GDM1 (cell line): ENCODE measurements around the gene BMPR1A.
"Not testable (repeated sequence)": the region's sequence is repeated elsewhere in the genome, so short reads cannot be mapped to it uniquely, and the experiment has no call there.

Experiments
- DNase-seq: peaks from one replicate; lab custom pipeline; 2025; lab: John Stamatoyannopoulos, UW

BMPR1A gene

DNA sequence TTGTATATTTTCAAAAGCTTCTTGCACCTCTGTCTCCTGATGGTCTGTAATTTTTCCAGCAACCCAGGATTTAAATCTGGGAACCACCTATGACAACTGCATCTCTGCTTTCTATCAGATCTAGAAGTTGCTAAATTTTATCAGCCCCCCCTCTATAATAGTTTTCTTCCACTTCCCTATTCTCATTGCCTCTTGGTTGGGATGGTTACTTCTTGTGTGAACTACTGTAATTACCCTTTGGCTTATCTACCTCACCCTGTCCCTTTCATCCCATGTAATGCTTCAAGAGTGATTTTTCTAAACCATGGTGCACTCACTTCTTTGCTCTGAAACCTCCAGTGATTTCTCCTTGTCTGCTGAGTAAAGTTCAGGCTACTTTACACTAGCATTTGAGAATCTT lies 92.3 kb downstream of the BMPR1A start:
- DNase-seq = no peak

DNA sequence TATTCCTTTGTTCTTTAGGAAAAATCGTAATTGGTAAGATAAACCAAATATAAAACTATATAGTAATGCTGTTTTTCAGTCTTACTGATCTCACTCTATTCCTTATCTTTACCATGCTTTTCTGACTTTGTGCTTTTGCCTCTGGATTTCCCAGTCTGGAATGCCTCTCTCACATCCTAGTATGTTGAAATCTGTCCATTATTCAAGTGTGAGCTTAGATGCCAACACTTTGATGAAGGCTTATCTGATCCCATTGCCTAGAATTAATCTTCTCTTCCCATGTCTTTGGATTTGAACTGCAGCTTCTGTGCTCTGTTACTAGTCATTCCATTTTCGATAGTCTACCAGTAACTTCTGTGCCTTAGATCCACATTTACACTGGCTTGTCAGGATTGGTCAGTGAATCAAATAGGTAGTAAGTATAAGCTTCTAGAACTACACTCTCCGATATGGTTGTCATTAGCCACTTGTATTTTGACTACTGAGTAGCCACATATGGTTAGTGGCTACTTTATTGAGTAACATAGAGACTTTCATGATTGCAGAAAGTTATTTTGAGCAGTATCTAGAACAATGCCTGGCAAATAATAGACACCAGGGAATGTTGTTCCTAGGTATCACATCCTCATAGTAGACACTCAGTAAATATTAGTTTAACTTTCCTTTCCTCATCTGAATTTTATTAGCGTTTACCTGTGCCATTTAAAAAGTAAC lies 92.9 kb downstream of the BMPR1A start:
- no peak for DNase-seq

DNA sequence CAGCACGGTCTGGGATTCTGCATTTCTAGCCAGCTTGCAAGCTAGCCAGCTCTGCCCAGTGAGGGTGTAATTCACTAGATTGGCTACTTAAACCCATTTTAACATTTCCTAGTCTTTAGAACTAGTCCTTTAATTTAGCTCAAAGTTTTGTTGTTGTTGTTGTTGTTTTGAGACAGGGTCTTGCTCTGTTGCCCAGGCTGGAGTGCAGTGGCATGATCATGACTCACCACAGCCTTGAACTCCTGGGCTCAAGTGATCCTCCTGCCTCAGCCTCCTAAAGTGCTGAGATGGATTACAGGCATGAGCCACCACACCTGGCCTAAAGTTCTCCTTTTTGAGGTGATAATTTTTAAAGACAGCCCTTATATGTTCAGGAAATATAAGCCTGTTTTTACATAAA lies 94.1 kb downstream of the BMPR1A start:
- no peak for DNase-seq

GRCh38 chr10:86851328-86852207 lies 95.1 kb downstream of the BMPR1A start:
- no peak for DNase-seq

- DNase-seq = not testable (repeated sequence)
Observed at GRCh38 chr10:86853582-86853981, 97.2 kb downstream of the BMPR1A start.

DNA sequence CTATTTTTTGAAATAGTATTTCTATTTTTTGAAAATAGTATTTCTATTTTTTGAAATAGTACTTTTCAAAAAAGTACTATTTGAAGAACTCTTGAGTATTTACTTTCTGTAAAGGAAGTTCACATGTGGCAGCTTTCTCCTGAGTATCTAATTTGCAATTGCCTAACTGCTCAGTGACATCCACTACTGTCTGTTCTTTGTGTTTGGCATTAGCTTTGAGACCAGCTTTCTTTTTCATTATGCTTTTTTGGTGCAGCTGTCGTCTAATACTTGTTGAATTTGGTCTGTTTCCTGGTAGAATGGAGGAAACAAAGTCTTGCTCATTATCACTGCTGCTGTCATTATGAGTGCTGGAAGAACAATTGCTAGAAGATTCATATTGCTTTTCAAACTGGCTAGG lies 99.1 kb downstream of the BMPR1A start:
- DNase-seq = no peak

GRCh38 chr10:86856156-86856555 lies 99.7 kb downstream of the BMPR1A start:
- DNase-seq = no peak

DNA sequence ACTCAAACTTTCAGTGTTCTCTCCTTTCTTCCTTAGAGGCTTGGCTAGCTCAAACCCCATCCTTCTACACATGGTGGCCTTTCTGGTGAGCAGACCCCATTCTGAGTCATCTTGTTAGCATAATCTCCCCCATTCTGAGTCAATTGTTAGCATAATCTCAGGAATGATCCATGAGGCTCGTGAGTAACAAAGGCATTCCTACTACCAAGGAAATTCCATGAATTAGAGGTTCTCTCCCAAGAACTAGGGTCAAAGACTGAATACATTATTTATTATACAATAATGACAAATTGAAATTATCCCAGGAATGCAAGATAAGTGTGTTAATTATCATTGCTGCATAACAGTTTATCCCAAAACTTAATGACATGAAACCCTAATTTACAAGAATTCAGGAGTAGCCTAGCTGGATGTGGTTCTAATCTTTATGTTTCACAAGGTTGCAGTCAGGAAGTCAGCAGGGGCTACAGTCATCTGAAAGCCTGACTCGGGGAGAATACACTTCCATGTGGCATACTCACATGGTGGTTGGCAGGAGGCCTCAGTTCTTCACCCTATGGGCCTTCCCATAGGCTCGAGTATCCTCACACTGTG lies 100.8 kb downstream of the BMPR1A start:
- DNase-seq = no peak

- no peak for DNase-seq
Observed at GRCh38 chr10:86858011-86858410, 101.6 kb downstream of the BMPR1A start.

- no peak for DNase-seq
Observed at GRCh38 chr10:86861351-86861750, 104.9 kb downstream of the BMPR1A start.

- DNase-seq = no peak
Observed at GRCh38 chr10:86862373-86862772, 106.0 kb downstream of the BMPR1A start.

DNA sequence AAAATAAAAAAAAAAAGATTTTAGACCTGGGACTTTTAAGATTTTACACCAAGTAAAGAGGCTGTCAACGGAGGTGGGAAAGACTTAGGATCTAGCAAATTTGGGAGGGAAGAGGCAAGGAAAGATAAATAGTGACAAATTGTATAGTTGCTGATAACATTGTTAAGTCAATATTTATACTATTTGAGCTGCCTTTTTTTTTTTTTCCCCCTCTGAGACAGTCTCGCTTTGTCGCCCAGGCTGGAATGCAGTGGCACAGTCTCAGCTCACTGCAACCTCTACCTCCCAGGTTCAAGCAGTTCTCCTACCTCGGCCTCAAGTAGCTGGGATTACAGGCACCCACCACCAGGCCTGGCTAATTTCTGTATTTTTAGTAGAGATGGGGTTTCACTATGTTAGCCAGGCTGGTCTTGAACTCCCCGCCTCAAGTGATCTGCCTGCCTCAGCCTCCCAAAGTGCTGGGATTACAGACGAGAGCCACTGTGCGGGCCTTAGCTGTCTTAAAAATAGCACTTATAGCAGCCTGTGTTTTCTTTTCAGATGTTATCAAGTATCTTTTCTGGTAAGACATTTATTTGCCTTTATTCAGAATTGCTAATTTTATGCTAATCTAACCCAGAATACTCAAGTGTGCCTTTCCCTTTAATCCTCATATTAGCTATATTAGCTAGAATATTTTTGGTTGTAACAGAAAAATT lies 106.5 kb downstream of the BMPR1A start:
- DNase-seq = no peak

DNA sequence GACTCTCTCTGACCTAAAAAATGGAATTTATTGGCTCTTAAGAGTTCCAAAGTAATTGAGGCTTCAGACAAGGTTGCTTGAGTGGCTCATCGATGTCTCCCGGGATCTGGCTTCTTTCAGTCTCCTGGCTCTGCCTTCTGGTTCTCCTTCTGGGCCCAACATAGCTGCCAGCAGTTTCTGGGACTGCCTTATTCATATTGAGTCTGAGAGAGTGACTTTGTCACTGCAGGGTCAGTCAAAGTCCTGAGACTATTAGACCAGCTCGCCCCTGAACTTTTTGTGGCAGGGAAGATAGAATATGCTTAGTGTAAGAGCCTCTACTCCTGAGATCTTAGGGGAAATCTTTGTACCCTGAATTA lies 107.0 kb downstream of the BMPR1A start:
- DNase-seq = no peak

DNA sequence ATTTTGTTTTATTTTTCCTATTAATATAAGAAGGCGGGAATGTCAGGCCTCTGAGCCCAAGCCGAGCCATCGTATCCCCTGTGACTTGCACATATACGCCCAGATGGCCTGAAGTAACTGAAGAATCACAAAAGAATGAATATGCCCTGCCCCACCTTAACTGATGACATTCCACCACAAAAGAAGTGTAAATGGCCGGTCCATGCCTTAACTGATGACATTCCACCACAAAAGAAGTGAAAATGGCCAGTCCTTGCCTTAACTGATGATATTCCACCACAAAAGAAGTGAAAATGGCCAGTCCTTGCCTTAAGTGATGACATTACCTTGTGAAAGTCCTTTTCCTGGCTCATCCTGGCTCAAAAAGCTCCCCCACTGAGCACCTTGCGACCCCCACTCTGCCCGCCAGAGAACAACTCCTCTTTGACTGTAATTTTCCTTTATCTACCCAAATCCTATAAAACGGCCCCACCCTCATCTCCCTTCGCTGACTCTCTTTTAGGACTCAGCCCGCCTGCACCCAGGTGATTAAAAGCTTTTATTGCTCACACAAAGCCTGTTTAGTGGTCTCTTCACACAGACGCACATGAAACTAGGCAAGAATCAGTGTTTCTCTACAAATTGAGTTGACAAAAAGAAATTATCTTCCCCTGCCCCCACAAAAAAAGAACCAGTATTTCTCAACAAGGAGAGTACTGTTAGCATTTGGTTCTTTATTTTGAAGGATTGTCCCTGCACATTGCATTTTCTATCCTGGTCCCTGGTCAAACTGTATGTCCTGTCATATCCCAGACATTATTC lies 108.8 kb downstream of the BMPR1A start:
- DNase-seq = not testable (repeated sequence)

- DNase-seq = no peak
Observed at GRCh38 chr10:86867149-86867548, 110.7 kb downstream of the BMPR1A start.

DNA sequence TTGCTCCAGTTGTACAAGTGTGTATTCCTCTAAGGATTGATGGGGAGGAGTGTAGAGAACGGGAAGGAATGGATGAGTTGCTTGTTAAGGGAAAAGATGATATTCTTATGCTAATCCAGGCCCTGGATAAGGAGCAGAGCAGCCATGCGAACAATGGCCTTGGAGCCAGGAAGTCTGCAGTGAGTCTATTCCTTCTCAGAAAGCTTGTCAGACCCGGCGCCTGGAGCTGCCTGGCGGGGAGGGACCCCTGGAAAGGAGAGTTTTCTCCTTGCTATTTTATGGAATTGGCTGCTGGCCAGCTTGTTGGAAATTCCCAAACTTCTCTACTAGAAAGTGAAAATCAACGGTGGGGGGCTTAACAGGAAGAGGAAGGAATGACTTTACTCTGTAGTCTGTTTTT lies 111.9 kb downstream of the BMPR1A start:
- no peak for DNase-seq

DNA sequence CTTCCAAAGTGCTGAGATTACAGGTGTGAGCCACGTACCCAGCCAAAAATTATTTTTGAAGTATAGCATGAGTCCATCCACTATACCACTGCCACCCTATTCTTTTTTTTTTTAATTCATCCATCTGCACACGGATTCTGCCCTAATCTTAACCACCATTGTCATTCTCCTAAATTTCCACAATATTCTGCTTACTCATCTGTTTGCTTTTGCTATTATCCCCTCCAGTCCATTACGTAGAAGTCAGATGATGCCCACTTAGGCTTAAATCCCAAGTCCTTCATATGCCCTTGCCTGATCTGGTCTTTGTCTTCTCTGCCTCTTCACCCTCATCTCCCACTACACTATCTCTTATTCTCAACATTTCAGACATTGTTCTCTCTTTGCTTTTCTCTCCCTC lies 114.3 kb downstream of the BMPR1A start:
- DNase-seq = no peak

DNA sequence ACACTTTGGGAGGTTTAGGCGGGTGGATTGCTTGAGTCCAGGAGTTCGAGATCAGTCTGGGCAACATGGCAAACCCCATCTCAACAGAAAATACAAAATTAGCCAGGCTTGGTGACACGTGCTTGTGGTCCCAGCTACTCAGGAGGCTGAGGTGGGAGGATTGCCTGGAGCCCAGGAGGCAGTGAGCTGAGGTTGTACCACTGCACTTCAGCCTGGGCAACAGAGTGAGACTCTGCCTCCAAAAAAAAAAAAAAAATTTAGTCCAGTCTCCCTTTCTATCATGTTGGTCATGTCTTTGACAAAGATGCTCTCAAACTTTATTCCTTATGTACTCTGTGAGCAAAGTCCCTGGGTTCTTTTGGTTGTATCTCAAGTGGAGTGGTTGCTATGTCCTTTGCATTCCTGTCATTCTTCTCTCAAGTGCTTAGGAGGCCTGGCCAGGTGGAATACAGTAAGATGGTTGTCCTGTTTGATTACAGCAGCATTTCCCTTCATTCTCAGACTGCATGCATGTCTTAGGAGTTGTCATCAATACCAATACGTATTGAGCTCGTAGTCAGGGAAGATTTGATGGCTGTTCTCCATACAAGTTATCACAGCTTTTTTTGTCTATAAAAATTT lies 115.3 kb downstream of the BMPR1A start:
- no peak for DNase-seq

DNA sequence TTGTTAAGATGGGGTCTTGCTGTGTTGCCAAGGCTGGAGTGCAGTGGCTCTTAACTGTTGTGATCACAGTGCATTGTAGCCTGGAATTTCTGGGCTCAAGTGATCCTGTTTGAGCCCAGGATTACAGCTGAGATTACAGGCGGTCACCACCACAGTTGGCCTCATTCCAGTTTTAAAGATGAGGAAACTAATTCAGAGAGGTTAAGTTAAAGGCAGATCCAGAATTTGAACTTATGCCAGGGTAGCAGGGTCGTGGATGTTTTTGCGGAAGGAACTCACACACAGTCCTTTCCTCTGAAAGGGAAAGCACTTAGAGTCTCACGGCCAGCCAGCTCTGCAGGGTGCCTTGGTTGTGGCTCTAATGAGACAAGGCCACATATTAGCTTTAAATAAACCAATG lies 116.3 kb downstream of the BMPR1A start:
- DNase-seq = peak; percentile 61

- no peak for DNase-seq
Observed at GRCh38 chr10:86876748-86877147, 120.3 kb downstream of the BMPR1A start.
